Ishikawa (cell line): Measurements from ENCODE around the gene TECPR2.

Experiments
- CEBPB ChIP-seq: IDR thresholded peaks from 2 replicates; pipeline ENCODE4 v1.6.1; 2012
- CREB1 ChIP-seq: IDR thresholded peaks from 2 replicates; pipeline ENCODE4 v1.6.1; 2012; ENCODE audit warnings: low read depth
- EGR1 ChIP-seq: IDR thresholded peaks from 2 replicates; pipeline ENCODE4 v1.6.1; 2012
- EP300 ChIP-seq: IDR thresholded peaks from 2 replicates; pipeline ENCODE4 v1.6.1; 2012; ENCODE audit warnings: borderline replicate concordance
- FOXM1 ChIP-seq: IDR thresholded peaks from 2 replicates; pipeline ENCODE4 v1.6.1; 2012; ENCODE audit warnings: low read depth, borderline replicate concordance
- NFIC ChIP-seq: IDR thresholded peaks from 2 replicates; pipeline ENCODE4 v1.6.1; 2012
- RAD21 ChIP-seq: IDR thresholded peaks from 2 replicates; pipeline ENCODE4 v1.6.1; 2012; ENCODE audit warnings: low read depth
- REST ChIP-seq: IDR thresholded peaks from 2 replicates; pipeline ENCODE4 v1.6.1; 2012; ENCODE audit warnings: low read depth, mild to moderate bottlenecking
- TAF1 ChIP-seq: IDR thresholded peaks from 2 replicates; pipeline ENCODE4 v1.6.1; 2012; ENCODE audit warnings: low read depth, mild to moderate bottlenecking
- TCF12 ChIP-seq: IDR thresholded peaks from 2 replicates; pipeline ENCODE4 v1.6.1; 2012; ENCODE audit warnings: low read depth
- TEAD4 ChIP-seq: IDR thresholded peaks from 2 replicates; pipeline ENCODE4 v1.6.1; 2012
- USF1 ChIP-seq: IDR thresholded peaks from 2 replicates; pipeline ENCODE4 v1.6.1; 2012
- YY1 ChIP-seq: IDR thresholded peaks from 2 replicates; pipeline ENCODE4 v1.6.1; 2012; ENCODE audit warnings: low read depth
- ZBTB7A ChIP-seq: IDR thresholded peaks from 2 replicates; pipeline ENCODE4 v1.6.1; 2012; ENCODE audit warnings: low read depth
- TF ChIP-seq, protein P1 (sequence below): IDR thresholded peaks from 2 replicates; pipeline ENCODE4 v1.6.1; 2012

Gene TECPR2

DNA sequence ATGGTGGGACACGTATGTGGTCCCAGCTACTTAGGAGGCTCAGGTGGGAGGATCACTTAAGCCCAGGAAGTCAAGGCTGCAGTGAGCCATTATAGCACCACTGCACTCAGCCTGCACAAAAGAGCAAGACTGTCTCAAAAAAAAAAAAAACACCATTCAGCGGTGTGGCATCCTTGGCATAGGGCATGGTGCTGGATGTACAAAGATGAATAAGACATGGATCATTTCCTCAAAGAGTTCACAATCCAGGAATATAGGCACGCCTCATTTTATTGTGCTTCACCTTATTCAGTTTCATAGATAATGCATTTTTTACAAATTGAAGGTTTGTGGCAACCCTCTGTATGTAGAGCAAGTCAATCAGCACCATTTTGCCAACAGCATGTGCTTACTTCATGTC, 6.5 kb upstream of the TECPR2 start:
- TF ChIP-seq, protein P1, sequence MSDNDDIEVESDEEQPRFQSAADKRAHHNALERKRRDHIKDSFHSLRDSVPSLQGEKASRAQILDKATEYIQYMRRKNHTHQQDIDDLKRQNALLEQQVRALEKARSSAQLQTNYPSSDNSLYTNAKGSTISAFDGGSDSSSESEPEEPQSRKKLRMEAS = no peak
- TF ChIP-seq USF1 (no peak), FOXM1 (no peak), TEAD4 (no peak), RAD21 (no peak)

GRCh38 chr14:102359341-102359740, 3.4 kb upstream of the TECPR2 start:
- TF ChIP-seq TEAD4 (no peak), REST (no peak), EP300 (no peak), EGR1 (no peak), ZBTB7A (no peak), RAD21 (no peak), CEBPB (no peak), NFIC (no peak), TCF12 (no peak), TAF1 (no peak)
- TF ChIP-seq, protein P1 = no peak

- no peak for TF ChIP-seq EGR1
- TF ChIP-seq CREB1 = no peak
- TF ChIP-seq CEBPB = no peak
- TF ChIP-seq, protein P1 = no peak
- TF ChIP-seq TEAD4 = no peak
- no peak for TF ChIP-seq TAF1
- TF ChIP-seq TCF12 = no peak
- no peak for TF ChIP-seq EP300
- no peak for TF ChIP-seq NFIC
- TF ChIP-seq REST = no peak
- TF ChIP-seq RAD21 = no peak
- TF ChIP-seq USF1 = no peak
- TF ChIP-seq FOXM1 = no peak
- no peak for TF ChIP-seq ZBTB7A
- no peak for TF ChIP-seq YY1
Measured at GRCh38 chr14:102360388-102360787, 2.4 kb upstream of the TECPR2 start.

GRCh38 chr14:102362084-102362483, 657 bp upstream of the TECPR2 start:
- TF ChIP-seq, protein P1 = no peak
- no peak for TF ChIP-seq REST
- no peak for TF ChIP-seq TCF12
- TF ChIP-seq EGR1 = no peak
- TF ChIP-seq ZBTB7A = no peak
